Esophagus squamous epithelium (tissue), 4 donors: ENCODE data around the gene KRT12.

ENCODE experiments used
- POLR2A ChIP-seq, 4 donors: fragments of 450-650 bp; IDR thresholded peaks; one replicate each; pipeline ENCODE4 v1.6.1; 2017; ENCODE audit warnings: antibody characterized with exemption in 4 of 4, mild to moderate bottlenecking in 4 of 4, moderate library complexity in 3 of 4
- TF ChIP-seq, protein P1 (sequence below), 6 experiments: fragments of 450-650 bp in 4 of 6; fragments of 200-600 bp in 2 of 6; sonication (generic) in 2 of 6; IDR thresholded peaks; one replicate each; pipeline ENCODE4 v1.5.1; 2016 to 2019; ENCODE audit warnings: antibody characterized with exemption in 6 of 6, mild to moderate bottlenecking in 4 of 6, moderate library complexity in 4 of 6

DNA sequence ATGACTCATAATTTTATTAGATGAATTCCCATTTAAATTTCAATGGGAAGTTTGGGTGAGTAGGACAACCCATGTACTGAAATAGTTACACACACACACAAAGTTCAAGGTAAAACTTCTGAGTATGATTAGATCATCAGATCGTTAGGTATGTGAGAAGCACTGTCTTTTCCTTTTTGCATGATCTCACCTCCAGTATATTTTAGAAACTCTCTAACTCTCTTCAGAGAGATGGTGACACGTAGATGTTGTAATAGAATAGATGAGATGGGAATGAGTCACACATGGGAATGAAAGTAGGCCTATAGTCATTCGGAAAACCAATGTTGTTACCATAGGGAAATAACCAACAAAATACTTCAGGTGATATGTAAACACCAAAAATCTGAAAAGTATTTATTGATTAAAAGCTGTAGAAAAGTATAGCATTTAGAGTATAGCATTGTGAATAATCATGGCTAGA is 48.2 kb upstream of the KRT12 start:
- TF ChIP-seq, protein P1, sequence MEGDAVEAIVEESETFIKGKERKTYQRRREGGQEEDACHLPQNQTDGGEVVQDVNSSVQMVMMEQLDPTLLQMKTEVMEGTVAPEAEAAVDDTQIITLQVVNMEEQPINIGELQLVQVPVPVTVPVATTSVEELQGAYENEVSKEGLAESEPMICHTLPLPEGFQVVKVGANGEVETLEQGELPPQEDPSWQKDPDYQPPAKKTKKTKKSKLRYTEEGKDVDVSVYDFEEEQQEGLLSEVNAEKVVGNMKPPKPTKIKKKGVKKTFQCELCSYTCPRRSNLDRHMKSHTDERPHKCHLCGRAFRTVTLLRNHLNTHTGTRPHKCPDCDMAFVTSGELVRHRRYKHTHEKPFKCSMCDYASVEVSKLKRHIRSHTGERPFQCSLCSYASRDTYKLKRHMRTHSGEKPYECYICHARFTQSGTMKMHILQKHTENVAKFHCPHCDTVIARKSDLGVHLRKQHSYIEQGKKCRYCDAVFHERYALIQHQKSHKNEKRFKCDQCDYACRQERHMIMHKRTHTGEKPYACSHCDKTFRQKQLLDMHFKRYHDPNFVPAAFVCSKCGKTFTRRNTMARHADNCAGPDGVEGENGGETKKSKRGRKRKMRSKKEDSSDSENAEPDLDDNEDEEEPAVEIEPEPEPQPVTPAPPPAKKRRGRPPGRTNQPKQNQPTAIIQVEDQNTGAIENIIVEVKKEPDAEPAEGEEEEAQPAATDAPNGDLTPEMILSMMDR (IDR thresholded peaks at IDR 0.05), result no peak
- TF ChIP-seq POLR2A (IDR thresholded peaks at IDR 0.05), result no peak
